Mesothelial cell of epicardium (in vitro differentiated cells): Measurements from ENCODE around the gene CCDC91. TPM values are rescaled to one million over a fixed set of nuclear protein-coding genes. Genes with fewer than 3 reads are reported as not detected.

ENCODE experiments used
- DNase-seq, 2 experiments: peaks; one replicate each; pipeline ENCODE4 v3.0.0; 2021; ENCODE audit warnings: low spot score in 2 of 2; ENCODE audit not compliant: unreplicated experiment in 2 of 2
- H3K27ac Mint-ChIP-seq: 2 replicates; pipeline ENCODE4 v1.8.0; 2021; ENCODE audit warnings: mixed read lengths
- H3K27me3 Mint-ChIP-seq: 2 replicates; pipeline ENCODE4 v1.8.0; 2021; ENCODE audit warnings: low read depth, mixed read lengths
- H3K36me3 Mint-ChIP-seq: 2 replicates; pipeline ENCODE4 v1.8.0; 2021; ENCODE audit warnings: mixed read lengths
- H3K4me1 Mint-ChIP-seq: 2 replicates; pipeline ENCODE4 v1.8.0; 2021; ENCODE audit warnings: mixed read lengths
- H3K4me3 Mint-ChIP-seq: 2 replicates; pipeline ENCODE4 v1.8.0; 2021; ENCODE audit warnings: mild to moderate bottlenecking, moderate library complexity, mixed read lengths
- H3K9me3 Mint-ChIP-seq: 2 replicates; pipeline ENCODE4 v1.8.0; 2021; ENCODE audit warnings: mixed read lengths
- total RNA-seq: library from RNA; stranded (reverse); gene quantifications from 3 replicates; pipeline ENCODE4 v1.2.1, GENCODE V29; 2021
- TF ChIP-seq, protein P1 (sequence below): fragments of 200-600 bp; sonication (generic); IDR thresholded peaks from one replicate; pipeline ENCODE4 v1.5.0; 2021; ENCODE audit warnings: antibody characterized with exemption; ENCODE audit not compliant: unreplicated experiment

The CCDC91 gene
- total RNA-seq, 1 donor from 2014 or later: 30.7 TPM

- Mint-ChIP-seq H3K27me3 (no peaks in the 10 kb centered on the region), H3K36me3 (no peaks in the 10 kb centered on the region), H3K27ac (no peak overlapping the region), H3K4me1 (no peaks in the 10 kb centered on the region), H3K4me3 (no peak overlapping the region), H3K9me3 (no peaks in the 10 kb centered on the region)
- no peak for DNase-seq
- TF ChIP-seq, protein P1, sequence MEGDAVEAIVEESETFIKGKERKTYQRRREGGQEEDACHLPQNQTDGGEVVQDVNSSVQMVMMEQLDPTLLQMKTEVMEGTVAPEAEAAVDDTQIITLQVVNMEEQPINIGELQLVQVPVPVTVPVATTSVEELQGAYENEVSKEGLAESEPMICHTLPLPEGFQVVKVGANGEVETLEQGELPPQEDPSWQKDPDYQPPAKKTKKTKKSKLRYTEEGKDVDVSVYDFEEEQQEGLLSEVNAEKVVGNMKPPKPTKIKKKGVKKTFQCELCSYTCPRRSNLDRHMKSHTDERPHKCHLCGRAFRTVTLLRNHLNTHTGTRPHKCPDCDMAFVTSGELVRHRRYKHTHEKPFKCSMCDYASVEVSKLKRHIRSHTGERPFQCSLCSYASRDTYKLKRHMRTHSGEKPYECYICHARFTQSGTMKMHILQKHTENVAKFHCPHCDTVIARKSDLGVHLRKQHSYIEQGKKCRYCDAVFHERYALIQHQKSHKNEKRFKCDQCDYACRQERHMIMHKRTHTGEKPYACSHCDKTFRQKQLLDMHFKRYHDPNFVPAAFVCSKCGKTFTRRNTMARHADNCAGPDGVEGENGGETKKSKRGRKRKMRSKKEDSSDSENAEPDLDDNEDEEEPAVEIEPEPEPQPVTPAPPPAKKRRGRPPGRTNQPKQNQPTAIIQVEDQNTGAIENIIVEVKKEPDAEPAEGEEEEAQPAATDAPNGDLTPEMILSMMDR: no peak
Observed at GRCh38 chr12:28164644-28165275, 25.5 kb upstream of the CCDC91 start.

- Mint-ChIP-seq H3K4me3 (no peak overlapping the region), H3K36me3 (no peaks in the 10 kb centered on the region), H3K27ac (no peak overlapping the region), H3K9me3 (no peaks in the 10 kb centered on the region), H3K4me1 (peaks cover 8% of the 10 kb centered on the region), H3K27me3 (no peaks in the 10 kb centered on the region)
- TF ChIP-seq, protein P1: no peak
- DNase-seq: no peak
Observed at GRCh38 chr12:28167981-28168485, 22.2 kb upstream of the CCDC91 start.

- TF ChIP-seq, protein P1: no peak
- Mint-ChIP-seq H3K9me3 (peaks cover 7% of the 10 kb centered on the region), H3K4me3 (no peak overlapping the region), H3K4me1 (peaks cover 8% of the 10 kb centered on the region), H3K36me3 (peaks cover 3% of the 10 kb centered on the region), H3K27me3 (no peaks in the 10 kb centered on the region), H3K27ac (no peak overlapping the region)
- no peak for DNase-seq
Observed at GRCh38 chr12:28171356-28172060, 18.7 kb upstream of the CCDC91 start.

DNA sequence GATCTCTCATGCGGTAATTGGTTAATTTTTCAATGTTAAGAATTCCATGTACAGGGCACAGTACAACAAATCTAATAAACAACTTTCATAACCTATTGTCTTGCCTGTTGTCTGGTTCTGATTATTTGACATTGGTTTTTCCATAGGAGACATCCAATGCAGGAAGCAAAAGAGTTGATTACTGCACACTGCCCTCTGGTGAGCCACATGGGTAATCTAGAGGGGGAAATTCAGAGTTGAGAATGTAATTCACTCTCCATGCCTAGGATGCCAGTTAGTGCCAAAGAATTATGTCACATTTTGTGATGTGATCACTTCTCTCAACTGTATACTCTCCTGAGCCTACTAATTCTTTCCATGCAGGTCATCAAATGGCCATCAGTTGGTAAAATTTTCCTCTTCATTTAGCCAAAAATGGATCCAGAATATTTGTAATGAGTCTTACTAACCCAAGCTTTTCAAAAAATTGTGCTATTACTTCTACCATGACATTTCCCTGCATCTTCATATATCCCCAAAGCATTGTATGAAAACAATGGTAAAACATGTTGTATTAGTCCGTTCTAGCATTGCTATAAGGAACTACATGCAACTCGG is 17.7 kb upstream of the CCDC91 start:
- DNase-seq: no peak
- Mint-ChIP-seq H3K4me3 (no peak overlapping the region), H3K9me3 (peaks cover 7% of the 10 kb centered on the region), H3K36me3 (peaks cover 3% of the 10 kb centered on the region), H3K4me1 (peaks cover 8% of the 10 kb centered on the region), H3K27ac (no peak overlapping the region), H3K27me3 (no peaks in the 10 kb centered on the region)
- TF ChIP-seq, protein P1: peak; percentile 23

GRCh38 chr12:28173440-28173839 is 16.8 kb upstream of the CCDC91 start:
- no peak overlapping the region for H3K27ac Mint-ChIP-seq
- peaks cover 8% of the 10 kb centered on the region for H3K4me1 Mint-ChIP-seq
- TF ChIP-seq, protein P1: no peak
- H3K27me3 Mint-ChIP-seq: no peaks in the 10 kb centered on the region
- H3K36me3 Mint-ChIP-seq: peaks cover 3% of the 10 kb centered on the region
- no peak overlapping the region for H3K4me3 Mint-ChIP-seq
- H3K9me3 Mint-ChIP-seq: peaks cover 7% of the 10 kb centered on the region
- DNase-seq: no peak
